Stimulated activated naive CD4-positive, alpha-beta T cell (primary cell): ENCODE data around the gene C1QA.

Source experiments
- DNase-seq, 6 experiments: peaks; one replicate each; lab custom pipeline; 2025; lab: John Stamatoyannopoulos, UW

C1QA gene, protein sequence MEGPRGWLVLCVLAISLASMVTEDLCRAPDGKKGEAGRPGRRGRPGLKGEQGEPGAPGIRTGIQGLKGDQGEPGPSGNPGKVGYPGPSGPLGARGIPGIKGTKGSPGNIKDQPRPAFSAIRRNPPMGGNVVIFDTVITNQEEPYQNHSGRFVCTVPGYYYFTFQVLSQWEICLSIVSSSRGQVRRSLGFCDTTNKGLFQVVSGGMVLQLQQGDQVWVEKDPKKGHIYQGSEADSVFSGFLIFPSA

DNA sequence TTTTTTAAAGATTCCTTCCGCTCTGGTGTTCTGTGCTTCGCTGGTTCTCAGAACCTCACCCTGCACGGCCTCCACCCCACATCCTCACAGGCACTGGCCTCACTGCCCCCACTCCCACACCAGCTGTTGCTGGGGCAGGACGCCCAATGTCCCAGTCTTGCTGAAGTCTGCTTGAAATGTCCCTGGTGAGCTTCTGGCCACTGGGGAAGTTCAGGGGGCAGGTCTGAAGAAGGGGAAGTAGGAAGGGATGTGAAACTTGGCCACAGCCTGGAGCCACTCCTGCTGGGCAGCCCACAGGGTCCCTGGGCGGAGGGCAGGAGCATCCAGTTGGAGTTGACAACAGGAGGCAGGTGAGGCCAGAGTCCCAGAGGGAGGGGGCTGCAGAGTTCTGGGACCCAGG, at the start of gene C1QA:
TSS of gene C1QA (plus strand) at position 276 of the 400 bp plus-strand sequence. CDS start 989 bp downstream, outside the sequence.
- no peak for DNase-seq

DNA sequence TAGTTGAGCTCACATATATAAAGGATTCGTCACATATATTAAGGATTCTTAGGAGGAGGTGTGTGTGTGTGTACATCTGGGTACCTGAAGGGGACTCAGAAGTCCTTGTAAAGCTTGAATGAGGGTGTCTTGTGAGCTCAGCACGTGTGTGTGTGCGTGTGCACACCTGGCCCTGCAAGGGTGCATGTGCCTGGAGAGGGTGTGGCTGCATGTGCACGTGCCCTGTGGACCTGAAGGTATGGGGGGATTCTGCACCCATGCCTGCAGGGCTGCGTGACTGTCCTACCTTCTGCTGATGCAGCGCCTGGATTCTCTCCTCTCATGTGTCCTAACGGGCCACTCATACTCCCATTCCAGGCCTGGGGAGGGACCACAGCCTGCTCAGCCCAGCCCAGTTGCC, 49.2 kb upstream of the C1QA start:
- no peak for DNase-seq

DNA sequence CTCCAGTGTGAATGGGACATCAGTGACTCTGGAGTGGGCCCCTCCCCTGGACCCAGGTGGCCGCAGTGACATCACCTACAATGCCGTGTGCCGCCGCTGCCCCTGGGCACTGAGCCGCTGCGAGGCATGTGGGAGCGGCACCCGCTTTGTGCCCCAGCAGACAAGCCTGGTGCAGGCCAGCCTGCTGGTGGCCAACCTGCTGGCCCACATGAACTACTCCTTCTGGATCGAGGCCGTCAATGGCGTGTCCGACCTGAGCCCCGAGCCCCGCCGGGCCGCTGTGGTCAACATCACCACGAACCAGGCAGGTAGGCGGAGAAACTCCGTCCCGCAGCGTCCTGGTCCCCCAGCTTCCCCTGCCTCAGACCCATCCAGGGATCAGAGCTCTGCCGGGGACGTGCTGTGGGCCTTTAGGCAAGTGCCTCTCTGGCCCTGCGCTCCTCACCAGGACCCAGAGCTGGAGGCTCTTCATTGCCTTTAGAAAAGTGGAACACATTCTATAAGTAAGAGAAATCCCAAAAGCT, 47.5 kb upstream of the C1QA start:
- no peak for DNase-seq

DNA sequence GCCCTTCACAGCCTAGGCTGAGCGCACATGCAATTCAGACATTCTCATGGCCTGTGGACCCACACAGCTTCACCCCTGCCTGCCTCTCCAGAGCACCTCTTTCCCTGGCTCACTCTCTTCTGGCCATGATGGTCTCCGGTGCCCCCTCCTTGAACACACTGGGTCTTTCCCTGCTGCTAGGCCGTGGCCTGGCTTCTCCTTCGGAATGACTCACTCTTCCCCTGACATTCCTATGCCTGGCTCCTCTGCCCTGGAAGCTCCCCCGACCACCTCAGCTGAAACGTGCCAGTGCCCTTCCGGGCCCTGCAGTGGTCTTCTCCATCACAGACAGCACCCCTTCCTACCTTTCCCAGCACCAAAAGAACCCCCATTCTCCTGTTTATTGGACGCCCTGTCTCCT, 44.9 kb upstream of the C1QA start:
- DNase-seq, result no peak

DNA sequence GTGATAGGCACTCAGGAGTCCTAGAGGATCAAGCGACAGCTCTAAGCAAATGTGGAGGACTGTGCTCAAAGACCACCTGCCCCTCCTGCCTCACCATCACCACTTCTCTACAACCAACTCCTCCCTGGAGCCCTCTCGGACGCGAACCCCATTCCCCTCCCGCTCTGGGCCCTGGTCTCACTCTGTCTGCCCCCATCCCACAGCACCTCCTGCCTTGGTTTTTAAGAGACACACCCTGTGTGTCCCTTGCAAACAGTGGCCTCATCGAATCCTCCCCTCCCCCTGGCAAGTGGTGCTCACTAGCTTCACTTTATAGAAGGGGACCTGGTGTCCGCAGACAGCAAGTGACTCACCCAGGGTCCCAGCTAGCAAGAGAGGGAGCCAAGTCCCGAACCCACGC, 44.4 kb upstream of the C1QA start:
- DNase-seq, result no peak

DNA sequence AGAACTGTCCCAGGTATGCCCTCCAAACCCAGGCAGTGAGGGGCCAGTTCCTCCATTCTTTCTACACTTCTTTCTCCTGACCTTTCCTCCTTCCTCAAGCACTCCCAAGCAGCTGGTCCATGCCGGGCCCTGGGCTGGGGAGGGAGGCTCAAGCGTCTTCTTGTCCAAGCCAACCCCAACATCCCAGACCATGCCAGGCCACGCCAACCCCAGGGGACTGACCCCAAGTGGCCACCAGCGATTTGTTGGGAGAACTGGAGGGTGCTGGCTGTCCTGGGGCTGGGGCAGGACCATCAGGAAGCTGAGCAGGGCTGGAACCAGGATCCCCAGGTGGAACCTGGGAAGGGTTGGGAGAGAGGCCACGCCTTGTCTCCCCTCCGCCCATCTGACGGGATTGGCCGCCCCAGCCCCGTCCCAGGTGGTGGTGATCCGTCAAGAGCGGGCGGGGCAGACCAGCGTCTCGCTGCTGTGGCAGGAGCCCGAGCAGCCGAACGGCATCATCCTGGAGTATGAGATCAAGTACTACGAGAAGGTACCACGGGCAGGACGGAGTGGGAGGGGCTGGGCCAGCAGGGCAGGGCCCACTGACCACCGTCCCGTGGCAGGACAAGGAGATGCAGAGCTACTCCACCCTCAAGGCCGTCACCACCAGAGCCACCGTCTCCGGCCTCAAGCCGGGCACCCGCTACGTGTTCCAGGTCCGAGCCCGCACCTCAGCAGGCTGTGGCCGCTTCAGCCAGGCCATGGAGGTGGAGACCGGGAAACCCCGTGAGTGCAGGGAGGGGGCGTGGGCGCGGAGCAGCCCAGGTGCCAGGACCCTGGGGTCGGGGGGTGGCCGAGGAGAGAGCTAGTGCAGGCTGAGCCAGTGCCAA, 43.3 kb upstream of the C1QA start:
- DNase-seq, result no peak

DNA sequence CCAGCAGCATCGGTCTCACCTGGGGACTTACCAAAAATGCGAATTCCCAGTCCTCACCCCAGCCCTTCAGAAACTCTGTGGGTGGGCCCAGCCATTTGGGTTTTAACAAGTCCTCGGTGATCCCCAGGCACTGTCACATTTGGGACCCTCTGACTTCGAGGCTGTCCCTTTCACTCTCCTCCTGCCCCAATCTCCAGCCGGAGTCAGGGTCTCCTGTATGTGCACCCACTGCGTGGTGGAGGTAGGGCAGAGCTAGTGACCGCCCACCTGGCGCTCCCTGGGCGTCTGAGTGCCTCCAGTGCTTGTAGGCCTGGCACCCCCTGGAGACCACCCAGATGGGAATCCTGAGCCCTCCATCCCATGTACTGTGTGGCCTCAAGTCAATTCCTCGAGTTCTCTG, 42.0 kb upstream of the C1QA start:
- DNase-seq, result no peak

DNA sequence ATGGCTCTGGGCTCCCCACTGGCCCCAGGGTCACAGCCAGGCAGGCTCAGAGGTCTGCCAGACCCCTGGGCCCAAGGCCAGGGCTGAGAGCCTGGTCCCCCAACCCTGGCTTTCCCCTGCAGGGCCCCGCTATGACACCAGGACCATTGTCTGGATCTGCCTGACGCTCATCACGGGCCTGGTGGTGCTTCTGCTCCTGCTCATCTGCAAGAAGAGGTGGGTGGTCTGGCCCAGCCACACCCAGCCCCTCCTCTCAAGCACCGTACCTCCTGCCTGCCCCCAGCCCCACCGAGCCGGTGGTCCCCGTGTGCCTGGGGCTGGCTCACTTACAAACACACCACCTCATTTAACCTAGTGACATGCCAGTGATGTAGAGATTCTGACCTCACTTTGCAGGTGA, 41.3 kb upstream of the C1QA start:
- no peak for DNase-seq

DNA sequence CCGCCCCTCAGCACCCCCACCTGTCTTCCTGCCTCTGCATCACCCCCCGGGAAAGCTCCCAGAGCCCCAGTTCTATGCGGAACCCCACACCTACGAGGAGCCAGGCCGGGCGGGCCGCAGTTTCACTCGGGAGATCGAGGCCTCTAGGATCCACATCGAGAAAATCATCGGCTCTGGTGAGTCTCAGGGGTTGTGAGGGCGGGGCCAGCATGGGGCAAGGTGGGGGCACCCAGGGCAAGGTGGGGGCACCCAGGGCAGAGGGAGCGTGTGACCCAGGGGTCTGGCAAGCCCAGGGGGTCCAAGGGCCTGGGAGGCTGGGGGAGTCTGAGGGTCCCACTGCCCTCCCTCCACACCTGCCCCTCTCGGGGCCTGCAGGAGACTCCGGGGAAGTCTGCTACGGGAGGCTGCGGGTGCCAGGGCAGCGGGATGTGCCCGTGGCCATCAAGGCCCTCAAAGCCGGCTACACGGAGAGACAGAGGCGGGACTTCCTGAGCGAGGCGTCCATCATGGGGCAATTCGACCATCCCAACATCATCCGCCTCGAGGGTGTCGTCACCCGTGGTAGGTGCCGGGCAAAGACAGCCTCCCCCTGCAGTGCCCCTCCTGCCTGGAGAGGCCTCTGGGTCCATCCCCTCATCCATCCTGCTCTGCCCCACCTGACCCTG, 39.0 kb upstream of the C1QA start:
- DNase-seq, result no peak

DNA sequence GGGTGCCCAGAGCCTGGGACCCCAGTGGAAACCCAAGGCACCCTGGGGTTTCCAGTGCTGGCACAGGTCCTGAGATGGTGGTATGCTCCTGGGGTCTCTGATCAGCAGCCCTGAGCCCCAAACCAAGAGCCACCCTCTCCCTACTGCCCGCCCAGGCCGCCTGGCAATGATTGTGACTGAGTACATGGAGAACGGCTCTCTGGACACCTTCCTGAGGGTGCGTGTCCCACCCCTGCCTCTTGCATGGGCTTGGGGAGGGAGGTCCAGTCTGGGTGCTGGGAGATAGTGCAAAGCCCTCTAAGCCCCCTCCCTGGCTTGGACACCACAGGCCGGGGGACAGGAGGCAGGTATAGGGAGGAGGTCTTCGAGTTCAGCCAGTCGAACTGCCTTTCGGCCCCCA, 38.4 kb upstream of the C1QA start:
- DNase-seq, result no peak

DNA sequence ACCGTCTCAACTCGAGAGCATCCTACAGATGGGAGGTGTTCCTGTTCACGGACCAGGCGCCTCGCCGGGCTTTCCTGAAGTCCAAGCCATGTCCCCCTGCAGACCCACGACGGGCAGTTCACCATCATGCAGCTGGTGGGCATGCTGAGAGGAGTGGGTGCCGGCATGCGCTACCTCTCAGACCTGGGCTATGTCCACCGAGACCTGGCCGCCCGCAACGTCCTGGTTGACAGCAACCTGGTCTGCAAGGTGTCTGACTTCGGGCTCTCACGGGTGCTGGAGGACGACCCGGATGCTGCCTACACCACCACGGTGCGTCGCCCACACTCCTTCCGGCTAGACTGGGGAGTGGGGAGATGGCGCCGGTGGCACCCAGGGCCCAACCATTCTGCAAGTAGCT, 37.7 kb upstream of the C1QA start:
- DNase-seq, result no peak

DNA sequence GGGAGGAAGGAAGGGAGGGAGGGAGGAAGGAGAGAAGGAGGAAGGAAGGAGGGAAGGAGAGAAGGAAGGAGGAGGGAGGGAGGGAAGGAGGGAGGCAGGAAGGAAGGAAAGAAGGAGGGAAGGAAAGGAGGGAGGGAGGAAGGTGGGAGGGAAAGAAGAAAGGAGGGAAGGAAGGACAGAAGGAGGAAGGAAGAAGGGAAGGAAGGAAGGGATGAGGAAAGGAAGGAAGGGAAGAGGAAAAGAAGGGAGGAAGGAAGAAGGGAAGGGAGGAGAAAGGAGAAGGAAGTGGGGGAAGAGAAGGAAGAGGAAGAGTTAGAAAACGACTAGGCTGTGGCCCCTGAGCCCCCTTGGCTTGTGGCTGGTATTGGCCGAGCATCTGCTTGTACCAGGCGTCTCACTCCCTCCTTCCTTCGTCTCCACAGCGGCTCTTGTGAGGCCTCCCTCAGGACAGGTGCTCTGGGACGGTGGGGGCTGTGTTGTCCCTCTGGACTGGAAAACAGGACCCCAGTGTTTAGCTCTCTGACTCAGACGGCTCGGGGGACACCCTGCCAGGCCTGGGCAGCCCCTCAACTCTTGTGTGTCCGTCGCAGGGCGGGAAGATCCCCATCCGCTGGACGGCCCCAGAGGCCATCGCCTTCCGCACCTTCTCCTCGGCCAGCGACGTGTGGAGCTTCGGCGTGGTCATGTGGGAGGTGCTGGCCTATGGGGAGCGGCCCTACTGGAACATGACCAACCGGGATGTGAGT, 36.2 kb upstream of the C1QA start:
- DNase-seq, result no peak

DNA sequence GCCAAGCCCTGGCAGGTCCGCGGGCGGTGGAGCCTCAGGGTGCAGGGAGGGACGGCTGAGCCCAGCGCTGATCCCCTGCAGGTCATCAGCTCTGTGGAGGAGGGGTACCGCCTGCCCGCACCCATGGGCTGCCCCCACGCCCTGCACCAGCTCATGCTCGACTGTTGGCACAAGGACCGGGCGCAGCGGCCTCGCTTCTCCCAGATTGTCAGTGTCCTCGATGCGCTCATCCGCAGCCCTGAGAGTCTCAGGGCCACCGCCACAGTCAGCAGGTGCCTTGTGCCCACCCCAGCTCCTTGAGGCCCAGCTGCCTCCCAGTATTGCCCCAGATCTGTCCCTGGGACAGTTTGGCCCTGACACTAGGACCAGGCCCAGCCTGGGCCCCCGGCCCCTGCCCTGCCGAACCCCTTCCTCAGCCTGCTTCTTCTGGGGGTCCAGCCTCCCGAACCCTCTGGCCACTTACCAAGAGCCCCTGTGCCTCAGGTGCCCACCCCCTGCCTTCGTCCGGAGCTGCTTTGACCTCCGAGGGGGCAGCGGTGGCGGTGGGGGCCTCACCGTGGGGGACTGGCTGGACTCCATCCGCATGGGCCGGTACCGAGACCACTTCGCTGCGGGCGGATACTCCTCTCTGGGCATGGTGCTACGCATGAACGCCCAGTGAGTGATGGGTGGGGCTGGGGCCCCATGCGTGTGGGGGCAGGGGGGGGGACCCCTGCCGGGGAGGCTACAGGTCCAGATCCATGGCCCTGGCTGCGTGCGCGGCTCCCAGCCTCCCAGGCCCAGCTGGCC, 35.4 kb upstream of the C1QA start:
- no peak for DNase-seq

DNA sequence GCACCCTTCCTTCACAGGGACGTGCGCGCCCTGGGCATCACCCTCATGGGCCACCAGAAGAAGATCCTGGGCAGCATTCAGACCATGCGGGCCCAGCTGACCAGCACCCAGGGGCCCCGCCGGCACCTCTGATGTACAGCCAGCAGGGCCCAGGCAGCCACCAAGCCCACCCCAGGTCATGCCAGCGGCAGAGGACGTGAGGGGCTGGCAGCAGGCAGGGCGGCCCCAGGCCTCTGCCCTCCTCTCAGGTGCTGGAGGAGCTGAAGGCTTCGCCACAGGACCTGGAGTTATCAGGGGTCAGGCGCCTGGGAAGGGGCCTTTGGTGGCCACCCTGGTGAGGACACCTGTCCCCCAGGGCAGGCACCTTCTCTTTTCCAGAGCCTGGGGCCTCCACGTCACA, 34.8 kb upstream of the C1QA start:
- no peak for DNase-seq

DNA sequence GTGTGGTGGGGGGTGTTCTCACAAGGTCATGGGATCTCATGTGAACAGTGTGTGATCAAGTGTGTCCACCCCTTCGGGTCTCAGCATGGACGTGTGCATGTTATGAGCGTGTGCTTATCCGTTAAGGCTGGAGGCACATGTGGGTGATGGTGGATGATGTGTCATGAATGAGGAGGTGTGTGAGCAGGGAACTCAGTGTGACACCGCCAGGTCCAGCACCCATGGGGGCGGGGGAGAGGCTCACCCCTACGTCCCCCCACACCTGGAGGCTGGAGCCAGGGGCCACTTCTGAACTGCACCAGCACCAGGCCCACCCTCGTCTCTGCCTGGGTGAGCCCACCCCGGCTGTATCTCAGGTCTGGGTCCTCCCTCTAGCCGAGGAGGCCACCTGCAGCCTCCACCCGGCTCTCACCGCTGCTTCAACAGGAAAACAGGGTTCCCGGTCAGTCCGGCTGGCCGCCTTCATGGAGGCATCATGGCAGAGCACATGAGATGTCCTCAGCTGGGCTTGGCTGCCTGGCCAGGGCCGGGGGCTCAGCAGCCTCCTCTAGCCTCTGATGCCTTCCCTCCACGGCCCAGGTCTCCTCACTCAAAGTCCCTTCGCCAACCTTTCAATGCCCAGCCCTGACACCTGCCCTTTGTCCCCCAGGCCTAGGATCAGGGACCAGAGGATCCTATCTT, 34.2 kb upstream of the C1QA start:
- DNase-seq, result no peak

DNA sequence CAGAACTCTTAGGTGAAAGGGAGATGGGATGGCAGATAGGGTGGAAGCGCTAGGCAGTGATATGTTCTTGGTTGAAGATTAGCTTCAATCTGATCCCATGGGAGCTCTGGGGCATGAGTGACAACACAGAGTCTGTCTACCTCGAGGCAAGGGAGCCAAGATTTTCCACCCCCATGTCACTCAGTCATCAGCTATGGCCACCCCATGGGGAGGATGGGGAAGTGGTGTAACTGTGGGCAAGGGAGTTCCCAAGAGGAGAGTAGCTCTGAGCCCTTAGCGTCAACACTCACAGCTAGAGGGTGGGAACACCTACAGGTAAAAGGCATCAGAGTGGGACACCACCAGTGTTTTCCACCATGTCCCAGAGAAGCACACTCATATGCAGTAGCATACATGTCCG, 30.3 kb upstream of the C1QA start:
- DNase-seq, result no peak

DNA sequence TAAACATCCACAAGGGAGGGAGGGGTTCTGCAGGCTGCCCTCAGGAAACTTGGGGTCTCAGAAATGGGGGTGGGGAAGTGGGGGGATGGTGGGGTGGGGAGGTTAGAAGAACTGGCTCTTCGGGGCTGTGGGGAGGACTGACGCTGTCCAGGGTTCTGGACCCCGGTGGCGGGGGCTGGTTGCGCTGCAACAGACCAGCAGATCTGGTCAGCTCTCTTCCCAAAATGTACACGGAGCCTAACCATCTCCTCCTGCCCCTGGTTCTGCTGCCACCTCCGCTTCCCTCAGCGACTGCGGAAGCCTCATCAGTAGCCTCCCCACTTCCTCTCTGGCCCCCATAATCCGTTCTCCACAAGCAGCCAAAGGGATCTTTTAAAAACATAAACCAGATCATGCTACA, 29.3 kb upstream of the C1QA start:
- no peak for DNase-seq

DNA sequence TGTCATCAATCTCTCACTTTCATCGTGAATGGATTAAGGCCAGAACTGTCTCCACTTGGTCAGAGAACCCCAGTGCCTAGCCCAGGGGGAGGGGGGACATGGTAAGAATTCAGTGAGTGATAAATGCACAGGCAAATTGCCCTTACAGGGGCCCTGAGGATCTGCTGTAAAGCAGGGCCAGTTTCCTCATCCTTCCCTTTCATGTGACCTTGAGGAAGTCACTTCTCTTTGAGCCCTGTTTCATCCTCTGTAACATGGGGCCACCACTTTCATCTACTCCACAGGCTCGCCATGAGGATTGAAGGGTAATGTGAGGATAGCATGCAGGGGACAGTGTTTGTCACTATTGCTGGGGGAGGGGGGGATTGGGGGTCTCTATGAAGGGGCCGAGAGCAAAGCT, 28.1 kb upstream of the C1QA start:
- no peak for DNase-seq

DNA sequence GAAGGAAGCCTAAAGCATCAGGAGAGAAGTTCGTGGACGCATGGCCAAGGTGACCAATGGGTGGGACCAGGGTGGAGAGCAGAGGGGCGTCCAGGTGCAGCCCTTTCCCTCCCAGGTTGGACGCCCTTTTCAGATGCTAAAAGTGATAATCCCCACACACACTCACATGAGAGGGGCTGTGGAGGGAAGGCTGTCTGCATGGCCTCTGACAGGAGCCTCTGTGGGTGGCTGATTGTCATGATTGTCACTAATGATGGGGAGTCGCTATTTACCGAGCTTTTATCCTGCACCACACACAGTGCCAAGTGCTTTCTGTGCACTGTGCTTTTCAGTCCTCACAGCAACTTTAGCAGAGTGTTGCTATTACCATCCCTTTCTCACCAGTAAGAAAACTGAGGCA, 27.1 kb upstream of the C1QA start:
- DNase-seq, result no peak

DNA sequence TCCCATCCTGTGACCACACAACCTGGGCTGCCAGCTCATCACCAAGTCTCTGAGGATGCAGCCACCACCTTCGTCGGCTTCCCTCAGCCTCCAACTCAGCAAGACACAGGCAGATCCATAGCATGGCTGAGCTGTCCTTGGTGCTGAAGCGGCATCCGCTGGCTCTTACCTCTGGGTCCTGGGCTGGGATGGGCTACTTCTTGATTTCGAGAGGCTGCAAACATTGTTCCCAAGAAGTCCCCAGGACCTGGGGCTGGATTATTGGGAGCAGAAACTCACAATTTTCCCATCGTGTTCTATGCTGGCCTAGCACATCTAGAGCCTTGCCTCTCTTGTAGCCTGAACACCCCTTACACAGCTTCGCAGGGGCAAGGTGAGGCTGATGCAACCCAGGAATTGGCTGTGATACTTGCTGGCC, 24.9 kb upstream of the C1QA start:
- DNase-seq, result no peak
